GM13977 (cell line): Measurements from ENCODE around the gene DENND1A.

ENCODE experiments used
- DNase-seq: peaks from one replicate; pipeline ENCODE4 v3.0.0; 2012; ENCODE audit warnings: low spot score
- CTCF ChIP-seq: IDR thresholded peaks from 2 replicates; pipeline ENCODE4 v1.5.1; 2012; ENCODE audit warnings: mild to moderate bottlenecking, control low read depth; ENCODE audit not compliant: insufficient read depth; ENCODE audit errors: extremely low read depth, missing control alignments
- in situ Hi-C: fragments of 300-500 bp; cut with MboI; formaldehyde crosslinking; loops from one replicate; pipeline ENCODE4 v1.12.0; 2022; ENCODE audit warnings: low sequenced_read_pairs, low pct_unique_long_range_greater_than_20kb, mixed read lengths, inconsistent platforms; ENCODE audit not compliant: unreplicated experiment

Gene DENND1A

GRCh38 chr9:123420592-123421111 is 509.3 kb downstream of the DENND1A start:
- TF ChIP-seq CTCF = no peak
- in situ Hi-C loops = no loop called here
- DNase-seq = no peak

GRCh38 chr9:123419721-123420591 is 510.0 kb downstream of the DENND1A start:
- DNase-seq = no peak
- in situ Hi-C loops = no loop called here
- no peak for TF ChIP-seq CTCF

- in situ Hi-C loops = no loop called here
- no peak for TF ChIP-seq CTCF
- no peak for DNase-seq
Measured at GRCh38 chr9:123419091-123419490, 510.8 kb downstream of the DENND1A start.

- no peak for TF ChIP-seq CTCF
- in situ Hi-C loops = no loop called here
- DNase-seq = no peak
Measured at GRCh38 chr9:123418506-123418905, 511.4 kb downstream of the DENND1A start.

- in situ Hi-C loops = no loop called here
- no peak for DNase-seq
- no peak for TF ChIP-seq CTCF
Measured at GRCh38 chr9:123418052-123418430, 511.9 kb downstream of the DENND1A start.

- TF ChIP-seq CTCF = no peak
- DNase-seq = no peak
- in situ Hi-C loops = no loop called here
Measured at GRCh38 chr9:123417289-123418051, 512.5 kb downstream of the DENND1A start.
